Measurements from ENCODE around the gene LPIN3.

DNA sequence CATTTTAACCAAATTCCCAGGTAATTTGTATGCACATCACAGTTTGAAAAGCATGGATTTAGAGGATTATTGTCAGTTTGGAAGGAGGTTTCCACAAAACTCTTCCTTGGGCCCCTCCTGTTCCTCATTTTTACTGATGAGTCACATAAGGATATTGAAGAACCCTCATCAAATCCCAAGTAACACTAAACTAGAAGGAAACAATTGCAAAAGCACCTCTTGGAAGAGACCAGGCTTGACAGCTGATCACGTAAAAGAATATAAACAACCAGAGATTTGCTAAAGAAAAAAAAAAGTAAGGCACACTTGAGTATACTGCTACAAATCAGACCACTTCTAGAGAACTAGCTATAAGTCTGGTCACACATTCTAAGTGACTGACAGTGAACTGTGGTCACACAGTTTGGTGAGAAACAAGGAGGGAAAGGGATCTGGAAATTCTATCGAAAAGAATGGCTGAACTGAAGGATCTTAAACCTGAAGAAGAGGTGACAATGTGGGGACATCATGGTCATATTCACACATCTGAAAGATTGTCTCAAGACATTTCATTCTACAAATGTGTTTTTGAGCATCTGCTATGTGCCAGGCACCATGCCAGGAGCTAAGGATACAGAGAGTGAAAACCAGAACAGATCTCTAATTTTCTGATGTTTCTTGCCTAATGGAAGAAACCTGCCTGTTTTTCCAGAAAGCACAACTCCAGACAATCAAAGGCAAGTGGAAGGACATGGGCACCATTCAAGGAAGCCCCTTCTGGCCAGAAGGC, 47.2 kb upstream of the LPIN3 start:
- TF ChIP-seq, protein P1, sequence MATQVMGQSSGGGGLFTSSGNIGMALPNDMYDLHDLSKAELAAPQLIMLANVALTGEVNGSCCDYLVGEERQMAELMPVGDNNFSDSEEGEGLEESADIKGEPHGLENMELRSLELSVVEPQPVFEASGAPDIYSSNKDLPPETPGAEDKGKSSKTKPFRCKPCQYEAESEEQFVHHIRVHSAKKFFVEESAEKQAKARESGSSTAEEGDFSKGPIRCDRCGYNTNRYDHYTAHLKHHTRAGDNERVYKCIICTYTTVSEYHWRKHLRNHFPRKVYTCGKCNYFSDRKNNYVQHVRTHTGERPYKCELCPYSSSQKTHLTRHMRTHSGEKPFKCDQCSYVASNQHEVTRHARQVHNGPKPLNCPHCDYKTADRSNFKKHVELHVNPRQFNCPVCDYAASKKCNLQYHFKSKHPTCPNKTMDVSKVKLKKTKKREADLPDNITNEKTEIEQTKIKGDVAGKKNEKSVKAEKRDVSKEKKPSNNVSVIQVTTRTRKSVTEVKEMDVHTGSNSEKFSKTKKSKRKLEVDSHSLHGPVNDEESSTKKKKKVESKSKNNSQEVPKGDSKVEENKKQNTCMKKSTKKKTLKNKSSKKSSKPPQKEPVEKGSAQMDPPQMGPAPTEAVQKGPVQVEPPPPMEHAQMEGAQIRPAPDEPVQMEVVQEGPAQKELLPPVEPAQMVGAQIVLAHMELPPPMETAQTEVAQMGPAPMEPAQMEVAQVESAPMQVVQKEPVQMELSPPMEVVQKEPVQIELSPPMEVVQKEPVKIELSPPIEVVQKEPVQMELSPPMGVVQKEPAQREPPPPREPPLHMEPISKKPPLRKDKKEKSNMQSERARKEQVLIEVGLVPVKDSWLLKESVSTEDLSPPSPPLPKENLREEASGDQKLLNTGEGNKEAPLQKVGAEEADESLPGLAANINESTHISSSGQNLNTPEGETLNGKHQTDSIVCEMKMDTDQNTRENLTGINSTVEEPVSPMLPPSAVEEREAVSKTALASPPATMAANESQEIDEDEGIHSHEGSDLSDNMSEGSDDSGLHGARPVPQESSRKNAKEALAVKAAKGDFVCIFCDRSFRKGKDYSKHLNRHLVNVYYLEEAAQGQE (IDR thresholded peaks at IDR 0.05; ENCODE audit: low read depth, low read length): no peak
- TF ChIP-seq, protein P2, sequence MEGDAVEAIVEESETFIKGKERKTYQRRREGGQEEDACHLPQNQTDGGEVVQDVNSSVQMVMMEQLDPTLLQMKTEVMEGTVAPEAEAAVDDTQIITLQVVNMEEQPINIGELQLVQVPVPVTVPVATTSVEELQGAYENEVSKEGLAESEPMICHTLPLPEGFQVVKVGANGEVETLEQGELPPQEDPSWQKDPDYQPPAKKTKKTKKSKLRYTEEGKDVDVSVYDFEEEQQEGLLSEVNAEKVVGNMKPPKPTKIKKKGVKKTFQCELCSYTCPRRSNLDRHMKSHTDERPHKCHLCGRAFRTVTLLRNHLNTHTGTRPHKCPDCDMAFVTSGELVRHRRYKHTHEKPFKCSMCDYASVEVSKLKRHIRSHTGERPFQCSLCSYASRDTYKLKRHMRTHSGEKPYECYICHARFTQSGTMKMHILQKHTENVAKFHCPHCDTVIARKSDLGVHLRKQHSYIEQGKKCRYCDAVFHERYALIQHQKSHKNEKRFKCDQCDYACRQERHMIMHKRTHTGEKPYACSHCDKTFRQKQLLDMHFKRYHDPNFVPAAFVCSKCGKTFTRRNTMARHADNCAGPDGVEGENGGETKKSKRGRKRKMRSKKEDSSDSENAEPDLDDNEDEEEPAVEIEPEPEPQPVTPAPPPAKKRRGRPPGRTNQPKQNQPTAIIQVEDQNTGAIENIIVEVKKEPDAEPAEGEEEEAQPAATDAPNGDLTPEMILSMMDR (IDR thresholded peaks at IDR 0.05): no peak
- TF ChIP-seq RCOR1 (IDR thresholded peaks at IDR 0.05; ENCODE audit: low read length): no peak
- TF ChIP-seq EP300 (IDR thresholded peaks at IDR 0.05; ENCODE audit: borderline replicate concordance in 1 of 2, low read depth in 1 of 2, low read length in 1 of 2): no peak
- TF ChIP-seq RAD21 (IDR thresholded peaks at IDR 0.05; ENCODE audit: low read length): no peak
- TF ChIP-seq, protein P3, sequence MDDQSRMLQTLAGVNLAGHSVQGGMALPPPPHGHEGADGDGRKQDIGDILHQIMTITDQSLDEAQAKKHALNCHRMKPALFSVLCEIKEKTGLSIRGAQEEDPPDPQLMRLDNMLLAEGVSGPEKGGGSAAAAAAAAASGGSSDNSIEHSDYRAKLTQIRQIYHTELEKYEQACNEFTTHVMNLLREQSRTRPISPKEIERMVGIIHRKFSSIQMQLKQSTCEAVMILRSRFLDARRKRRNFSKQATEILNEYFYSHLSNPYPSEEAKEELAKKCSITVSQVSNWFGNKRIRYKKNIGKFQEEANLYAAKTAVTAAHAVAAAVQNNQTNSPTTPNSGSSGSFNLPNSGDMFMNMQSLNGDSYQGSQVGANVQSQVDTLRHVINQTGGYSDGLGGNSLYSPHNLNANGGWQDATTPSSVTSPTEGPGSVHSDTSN (IDR thresholded peaks at IDR 0.05): no peak
- TF ChIP-seq POLR2AphosphoS5 (IDR thresholded peaks at IDR 0.05; ENCODE audit: low read depth, low read length): no peak
- TF ChIP-seq RFX5 (IDR thresholded peaks at IDR 0.05; ENCODE audit: low read length): no peak
- no peak for TF ChIP-seq EZH2phosphoT487 (IDR thresholded peaks at IDR 0.05; ENCODE audit: borderline replicate concordance, low read depth)
- TF ChIP-seq NRF1 (IDR thresholded peaks at IDR 0.05; ENCODE audit: low read depth, low read length): no peak
